Measurements from ENCODE around the gene TNNT2.

The TNNT2 gene

DNA sequence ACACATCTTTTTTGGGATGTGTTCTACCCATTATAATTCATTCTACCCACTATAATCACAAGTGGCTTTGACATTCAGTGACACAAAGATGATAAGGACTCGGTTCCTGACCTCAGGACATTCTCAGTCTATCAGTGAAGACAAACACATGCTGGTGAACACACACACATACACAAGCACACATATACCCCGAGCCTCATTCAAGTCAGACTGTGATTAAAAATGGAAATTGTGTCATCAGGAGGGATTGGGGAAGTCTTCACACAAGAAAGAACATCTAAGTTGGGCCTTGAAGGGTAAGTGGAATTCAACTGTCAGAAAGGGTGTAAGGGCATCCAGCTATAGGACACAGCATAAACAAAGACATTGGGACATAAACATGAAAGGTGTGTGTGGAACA, 24.2 kb upstream of the TNNT2 start:
- DNase-seq = no peak

DNA sequence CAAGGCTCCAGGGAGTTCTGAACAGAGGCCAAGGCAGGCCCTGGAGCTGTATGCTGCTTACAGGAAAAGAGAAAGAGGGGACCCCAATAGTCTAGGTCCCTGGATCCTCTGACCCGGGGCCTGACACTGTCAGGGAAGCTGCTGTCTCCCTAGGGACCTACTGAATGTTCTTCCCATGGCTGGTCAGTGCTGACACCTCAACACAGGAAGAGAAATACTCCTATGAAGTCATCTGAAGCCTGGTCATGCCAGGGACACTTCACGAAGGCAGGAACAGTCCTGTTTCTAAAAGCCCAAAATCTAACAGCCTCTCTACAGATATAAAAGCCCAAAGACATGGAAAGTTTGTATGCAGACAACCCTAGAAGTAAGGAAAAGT, 23.4 kb upstream of the TNNT2 start:
- no peak for DNase-seq

DNA sequence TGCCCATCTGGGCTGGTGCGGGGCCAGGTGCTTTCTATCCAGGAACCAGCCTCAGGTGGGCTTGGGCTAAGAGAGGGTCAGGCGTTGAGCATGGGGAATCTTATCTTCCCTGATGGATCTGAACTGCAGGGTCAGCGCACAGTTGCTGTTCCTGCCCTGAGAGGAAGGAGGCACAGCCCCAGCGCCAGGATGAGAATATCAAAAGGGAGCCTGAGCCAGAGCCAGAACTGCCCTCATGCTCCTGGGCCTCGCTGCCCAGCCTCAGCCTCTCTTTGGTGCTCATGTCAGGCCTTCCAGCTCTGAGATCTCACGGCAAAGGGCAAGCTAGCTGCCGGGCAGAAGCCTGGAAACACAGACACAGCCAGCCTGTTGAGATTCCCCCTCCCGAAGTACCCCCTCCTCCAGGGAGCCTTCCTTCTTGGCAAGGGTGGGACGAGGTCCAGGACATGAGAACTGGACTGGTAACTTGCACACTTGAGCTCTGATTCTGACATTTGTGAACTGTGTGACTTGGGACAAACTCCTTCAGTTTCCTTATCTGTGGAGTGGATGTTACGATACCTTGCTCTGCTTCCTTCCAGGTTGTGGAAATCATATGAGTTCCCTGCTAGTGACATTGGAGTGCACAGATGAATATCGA, 22.9 kb upstream of the TNNT2 start:
- no peak for DNase-seq

DNA sequence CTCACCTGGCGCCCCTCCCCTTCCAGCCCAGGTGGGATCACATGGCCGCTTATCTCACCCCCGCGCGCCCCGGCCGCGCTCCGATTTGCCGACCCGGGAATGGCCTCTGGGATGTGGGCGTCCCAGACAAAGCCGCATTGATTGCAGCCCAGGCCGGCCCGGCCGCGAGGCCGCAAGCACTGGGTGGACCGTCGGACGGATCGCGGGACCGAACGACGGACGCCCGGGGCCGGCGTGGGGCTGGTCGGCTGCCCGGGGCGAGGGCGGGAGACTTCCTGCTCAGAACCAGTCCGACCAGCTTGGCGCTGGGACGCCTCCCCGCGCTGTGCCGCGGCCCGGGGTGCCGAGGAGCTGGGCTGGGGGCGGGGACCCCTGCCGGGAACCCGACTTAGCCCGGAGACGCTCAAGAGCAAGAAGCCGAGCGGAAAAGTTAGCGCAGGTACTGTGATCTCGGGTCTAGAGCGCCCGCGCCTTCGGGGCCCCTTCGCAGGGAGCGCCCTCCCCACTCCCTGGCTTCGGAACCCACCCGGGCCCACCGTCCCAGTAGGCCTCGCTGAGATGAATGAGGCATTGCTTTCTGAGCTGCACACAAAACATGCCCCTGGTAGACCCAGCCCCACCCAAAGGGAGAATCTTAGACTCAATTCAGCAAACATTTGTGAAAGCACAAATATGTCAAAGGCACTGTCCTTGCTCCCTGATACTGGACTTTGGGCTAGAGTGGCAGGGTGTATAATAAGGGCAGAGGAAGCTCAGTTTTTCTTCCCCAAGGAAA, 22.1 kb upstream of the TNNT2 start:
- no peak for DNase-seq

DNA sequence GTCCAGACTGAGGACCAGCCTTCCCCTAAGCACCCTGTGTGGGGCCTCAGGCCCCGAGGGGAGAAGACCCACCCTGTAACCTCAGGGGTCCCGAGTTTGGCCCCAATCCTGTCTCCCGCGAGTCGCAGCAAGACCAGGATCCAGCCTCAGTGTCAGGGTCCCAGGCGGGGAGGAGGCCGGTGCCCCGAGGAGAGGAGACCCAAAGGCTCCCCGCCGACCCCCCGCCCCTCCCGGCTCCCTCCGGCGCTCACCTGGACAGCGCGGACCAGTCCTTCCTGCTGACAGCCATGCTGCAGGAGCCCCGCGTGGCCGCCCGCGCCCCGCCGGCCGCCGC, 21.5 kb upstream of the TNNT2 start, which contains the start of gene LAD1:
LAD1 (minus strand) TSS at position 307 of the 334 bp plus-strand sequence; CDS start at position 289, 18 bp downstream.
- DNase-seq = no peak

DNA sequence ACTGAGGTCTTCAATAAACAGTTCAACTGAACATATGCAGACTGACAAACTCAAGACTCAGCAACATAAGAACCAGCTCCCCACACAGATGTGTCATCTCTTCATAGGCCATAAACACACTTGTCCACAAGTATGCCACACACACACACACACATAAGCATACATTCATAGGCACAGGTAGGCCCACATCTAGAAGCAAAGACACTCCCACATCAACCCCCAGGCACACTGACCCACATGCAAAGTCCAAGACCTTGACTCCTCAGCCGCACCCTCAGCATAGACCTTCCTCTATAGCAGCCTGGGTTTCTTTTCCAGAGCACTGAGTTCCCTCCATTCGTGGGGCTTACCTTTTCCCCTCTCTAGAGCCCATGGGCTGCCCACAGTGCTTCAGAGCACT, 20.2 kb upstream of the TNNT2 start:
- DNase-seq = no peak

DNA sequence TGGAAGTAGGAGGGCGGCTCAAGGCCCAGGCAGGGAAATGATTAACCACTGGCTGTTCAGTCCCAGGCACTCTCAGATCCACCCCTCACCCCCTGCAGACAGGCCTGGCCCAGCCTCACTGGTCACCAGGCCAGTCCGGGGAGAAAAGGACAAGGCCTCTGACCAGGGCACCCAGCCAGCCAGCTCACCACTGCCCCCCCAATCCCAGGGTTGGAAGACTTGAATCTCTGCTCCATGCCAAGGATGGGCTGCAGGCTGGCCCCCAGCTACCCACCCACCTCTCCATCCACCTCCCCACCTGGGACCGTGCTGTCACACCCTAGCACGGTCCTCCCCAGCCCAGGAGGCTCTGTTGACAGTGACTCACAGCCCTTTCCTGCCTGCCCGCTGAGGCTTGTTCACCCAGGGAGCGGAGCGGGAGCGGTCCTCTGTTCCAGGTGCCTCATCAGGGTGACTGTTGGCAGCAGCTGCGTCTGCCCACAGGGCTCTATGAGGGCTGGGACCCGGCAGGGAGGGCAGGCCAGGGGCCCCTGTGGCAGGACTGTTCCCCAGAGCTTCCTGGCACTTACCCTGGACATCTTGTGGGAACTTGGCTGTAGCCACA, 19.5 kb upstream of the TNNT2 start:
- DNase-seq = no peak

DNA sequence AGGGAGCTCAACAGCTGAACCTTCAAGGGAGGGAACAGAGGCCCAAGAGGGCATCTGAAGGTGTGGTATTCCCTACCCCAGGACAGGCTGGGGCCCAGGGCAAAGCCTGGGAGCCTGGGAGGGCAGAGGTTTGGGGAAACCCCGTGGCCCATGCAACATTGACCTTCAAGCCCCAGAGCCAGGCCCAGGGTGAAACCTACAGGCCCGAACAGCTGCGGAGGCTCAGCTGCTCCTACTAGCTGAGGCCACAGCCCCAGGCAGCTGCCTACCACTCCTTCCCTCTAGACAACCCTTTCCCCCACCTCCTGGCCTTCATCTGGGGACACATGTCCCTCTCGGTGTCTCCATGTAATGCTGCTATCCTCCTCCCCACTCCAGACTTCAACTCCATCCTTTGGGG, 18.5 kb upstream of the TNNT2 start:
- DNase-seq = no peak

DNA sequence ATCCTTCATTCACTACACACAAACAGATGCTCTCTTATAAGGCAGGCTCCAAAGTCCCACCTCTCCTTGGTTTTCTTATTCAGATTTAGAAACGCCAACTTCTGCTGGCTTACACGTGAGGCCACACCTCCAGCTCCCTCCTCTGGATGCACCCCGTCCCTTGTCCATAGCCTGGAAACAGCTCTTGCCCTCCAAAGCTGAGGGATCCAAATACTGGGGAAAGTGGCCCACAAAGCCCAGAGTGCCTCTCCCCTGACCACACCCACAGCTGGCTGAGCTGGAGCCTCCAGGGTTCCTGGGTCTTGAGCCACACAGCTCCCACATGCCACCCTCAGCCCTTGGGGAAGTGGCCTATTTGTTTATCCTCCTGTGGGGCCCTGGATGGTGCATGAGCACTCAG, 17.1 kb upstream of the TNNT2 start:
- DNase-seq = no peak

DNA sequence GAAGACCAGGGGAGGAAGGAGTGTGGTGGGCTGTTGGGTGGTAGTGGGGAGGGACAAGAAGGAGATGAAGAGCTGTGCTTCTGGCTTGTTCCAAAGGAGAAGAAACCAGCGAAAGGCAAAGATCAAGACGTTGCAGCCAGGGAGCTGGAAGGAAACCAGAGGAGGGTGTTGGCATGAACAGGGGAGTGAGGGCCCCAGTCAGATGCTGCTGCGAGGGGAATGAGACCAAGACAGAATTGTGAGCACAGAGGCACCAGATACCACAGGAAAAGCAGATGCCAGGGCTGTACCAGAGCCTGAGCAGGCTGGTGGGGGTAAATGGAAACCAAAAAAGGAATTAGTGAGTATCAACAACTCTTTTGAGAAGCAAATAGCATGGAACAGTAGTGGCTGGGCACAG, 15.6 kb upstream of the TNNT2 start:
- no peak for DNase-seq

DNA sequence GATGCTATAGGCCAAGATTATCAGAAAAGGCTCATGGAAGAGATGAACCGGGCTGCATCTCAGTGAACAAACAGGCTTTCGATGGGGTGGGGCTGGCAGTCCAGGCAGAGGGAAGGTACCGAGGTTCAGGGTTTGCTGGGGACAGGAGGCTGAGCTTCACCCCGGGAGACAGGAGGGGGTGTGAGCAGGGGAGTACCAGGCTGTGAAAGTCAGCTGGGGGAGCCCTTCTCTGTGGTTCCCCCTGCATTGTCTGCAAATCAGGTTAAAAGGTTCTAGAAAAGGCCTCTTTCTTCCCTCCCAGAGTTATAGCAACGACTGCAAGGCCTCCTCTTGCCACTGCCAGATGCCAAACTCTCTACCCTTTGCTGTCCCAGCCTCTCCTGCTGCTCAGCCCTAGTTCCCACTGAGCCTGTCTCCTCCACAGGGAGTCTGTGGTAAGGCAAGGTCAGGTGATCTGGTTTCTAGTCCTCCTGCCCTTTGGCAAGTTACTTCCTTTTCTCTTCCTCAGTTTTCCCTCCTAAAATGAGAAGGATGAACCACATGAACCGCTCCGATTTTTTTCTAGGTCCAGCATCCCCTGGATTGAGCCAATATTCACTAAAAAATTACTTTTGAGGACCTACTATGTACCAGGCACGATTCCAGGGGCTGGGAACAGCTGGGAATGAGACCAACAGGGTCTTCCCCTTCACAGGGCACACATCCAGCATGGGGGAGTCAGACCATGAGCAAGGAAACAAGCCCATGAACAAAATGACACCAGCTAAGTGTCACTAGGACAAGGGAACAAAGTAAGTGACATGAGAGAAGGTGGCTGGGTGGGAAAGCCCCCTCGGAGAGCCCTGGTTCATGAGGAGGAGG, 14.4 kb upstream of the TNNT2 start:
- DNase-seq = no peak

DNA sequence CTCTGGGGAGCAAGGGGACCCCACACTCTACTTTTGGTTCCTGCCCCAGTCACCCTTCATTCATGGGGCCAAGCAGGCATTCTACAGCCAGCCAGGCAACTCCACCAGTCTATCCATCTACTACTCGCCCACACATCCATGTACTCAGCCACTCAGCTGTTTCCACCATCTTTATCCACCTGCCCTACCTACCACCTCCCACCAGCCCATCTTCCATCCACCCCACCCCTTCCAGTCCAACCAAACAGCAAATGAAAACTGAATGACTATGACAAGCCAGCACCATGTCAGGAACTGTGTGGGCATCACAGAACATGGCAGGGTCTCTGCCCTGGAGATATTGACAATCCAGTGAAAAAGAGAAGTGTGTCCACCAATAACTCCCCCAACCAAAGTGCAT, 13.7 kb upstream of the TNNT2 start:
- no peak for DNase-seq

DNA sequence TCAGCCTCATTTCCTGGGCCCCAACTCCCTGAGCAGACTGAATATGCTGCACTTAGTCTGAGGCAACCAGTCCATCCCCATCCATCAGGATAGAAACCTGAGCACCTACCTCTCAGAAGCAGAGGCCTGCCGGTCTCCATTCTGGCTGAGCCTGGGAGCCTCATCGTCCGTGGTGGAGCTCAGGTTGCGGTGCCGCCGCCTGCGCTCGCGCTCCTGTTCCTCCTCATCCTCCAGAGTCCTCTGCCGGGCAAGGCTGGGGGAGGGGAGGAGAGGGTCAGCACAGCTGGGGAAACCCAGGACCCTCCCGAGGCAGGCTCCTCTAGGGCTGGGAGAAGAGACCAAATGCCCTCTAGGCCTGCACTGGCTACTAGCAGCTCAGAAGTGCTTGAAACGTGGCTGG, 11.6 kb upstream of the TNNT2 start:
- no peak for DNase-seq

DNA sequence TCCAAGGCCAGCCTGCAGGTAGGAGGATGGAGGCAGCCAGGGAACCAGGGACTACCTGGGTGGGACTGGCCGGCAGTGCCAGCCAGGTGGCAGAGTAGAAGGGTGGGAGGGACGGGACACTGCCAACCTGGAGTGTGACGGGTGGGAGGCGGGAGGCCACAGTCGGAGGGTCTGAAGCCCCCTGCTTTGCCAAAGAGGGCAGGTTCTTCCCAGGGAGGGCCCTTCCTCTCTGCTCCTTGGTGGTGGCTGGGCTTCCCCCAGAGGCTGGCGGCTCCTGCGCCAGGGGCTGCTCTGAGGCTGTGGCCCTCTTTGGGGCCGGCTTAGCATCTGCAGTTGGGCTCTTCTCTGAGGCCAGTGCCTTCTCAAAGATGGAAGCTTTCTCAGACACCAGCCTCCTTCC, 8.7 kb upstream of the TNNT2 start:
- DNase-seq = no peak

DNA sequence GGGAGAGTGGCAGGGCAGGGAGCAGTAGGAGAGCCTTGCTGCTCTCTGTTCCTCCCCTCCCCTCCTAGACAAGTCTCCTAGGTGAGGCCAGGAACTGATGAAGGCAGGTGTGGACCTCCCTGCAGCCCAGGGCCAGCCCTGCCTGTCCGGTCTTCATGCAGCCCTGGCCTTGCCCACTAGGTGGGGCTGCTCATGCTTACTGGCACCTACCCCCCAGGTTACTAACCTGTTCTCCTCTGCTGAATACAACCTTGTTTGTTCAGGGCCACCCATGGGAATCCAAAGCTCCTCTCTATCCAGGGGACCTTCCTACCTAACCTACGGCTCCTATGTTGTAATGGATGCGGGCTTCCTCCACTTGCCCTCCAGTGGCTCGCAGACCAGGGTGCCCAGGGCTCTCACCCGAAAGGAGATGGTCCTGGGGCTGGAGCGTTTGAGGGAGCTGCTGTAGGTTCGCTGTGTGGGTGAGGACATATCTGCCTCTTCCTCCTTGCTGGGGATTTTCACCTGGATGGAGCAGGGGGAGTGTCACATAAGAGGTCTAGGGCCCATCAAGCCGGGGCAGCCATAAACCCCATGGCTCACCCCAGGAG, 7.9 kb upstream of the TNNT2 start:
- peak; percentile 21 for DNase-seq

DNA sequence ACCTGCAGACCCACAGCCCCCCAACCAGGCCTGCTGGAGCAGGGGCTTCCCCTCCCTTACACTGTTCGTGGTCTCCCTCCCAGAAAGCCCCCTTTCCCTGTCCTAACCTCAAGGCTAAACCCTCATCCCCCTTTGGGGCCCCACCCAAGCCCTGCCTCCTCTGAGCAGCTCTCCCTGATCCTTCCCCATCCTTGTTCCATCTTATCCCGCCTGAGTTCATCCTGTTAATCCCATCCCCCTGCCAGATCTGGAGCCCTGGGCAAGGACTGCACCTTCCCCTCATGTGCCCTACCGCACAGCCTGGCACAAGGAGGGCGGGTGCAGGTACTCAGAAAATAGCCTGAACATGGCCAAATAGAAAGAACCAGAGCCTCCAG, 6.9 kb upstream of the TNNT2 start:
- DNase-seq = no peak

DNA sequence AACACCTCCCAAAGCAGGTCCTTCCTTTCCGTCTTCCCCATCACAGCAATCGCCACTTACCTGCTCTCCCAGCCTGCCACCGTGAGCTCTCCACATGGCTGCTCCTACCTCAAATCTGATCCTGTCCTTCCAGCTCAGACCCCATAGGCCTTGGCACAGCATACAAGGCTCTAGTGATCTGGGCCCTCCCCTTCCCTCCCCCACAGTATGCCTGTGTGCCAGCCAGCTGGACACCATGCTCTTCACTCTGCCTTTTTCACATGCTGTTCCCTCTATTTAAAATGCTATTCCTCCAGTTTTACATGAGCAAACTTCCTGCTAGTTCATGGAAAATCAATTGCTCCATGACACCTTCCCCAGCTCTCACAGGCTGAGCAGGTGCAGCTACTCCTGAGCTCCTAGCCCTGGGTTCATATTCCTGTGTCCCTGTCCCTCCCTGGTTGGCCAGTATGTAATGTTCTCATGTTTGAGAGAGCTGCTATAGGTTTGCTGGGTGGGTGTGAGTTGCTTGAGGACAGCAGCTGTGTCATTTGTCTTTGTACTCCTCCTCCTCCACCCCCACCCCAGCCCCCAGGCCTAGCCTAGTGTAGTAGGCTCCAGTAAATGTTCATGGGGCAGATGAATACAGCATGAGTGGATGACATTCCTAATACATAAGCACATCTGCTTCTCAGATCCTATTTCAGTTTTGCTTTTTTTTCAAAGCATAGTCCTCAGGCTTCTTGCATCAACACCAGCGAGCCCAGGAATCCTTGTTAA, 6.3 kb upstream of the TNNT2 start:
- DNase-seq = peak; percentile 94

DNA sequence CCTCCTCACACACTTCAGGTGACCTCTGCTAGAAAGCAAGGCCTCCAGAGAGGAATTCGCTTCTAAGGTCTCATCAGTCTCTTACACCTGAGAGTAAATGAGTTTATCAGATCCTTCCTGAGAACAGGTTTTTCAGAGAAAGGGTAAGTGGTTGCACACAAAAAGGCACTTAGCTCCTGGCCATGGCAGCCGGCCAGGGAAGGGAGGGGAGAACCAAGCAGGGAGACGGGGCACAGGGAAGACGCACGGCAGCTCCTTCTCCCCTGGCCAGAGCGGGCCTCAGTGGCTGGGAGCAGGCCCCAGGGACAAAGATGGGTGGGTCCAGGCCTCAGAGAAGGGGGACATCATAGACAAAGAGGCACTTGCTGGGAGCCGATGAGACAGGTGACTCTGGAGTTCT, 3.6 kb upstream of the TNNT2 start:
- DNase-seq = no peak

DNA sequence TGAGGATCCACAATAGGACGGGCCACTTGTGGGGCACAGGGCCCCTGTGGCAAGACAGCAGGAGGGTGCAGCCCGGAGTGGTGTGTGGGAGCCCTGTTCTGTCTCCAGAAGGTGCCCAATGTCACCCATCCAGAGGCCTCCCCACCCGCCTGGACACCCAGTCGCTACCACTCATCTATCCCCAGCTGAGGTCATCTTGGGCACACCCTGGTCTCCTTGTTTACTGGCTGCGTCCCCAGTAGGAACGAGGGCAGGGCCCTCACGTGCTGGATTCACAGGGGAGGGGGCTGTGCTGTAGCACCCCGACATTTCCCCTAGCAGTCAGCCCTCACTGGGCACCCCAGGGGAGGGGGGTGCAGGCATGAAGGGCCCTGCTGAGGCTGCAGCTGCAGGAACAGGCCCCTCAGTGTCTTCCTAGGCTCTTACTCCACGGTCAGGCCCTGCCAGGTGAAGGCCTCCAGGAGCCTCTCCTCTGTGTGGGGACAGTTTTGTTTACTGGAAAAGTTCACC, 2.3 kb upstream of the TNNT2 start:
- DNase-seq = no peak

DNA sequence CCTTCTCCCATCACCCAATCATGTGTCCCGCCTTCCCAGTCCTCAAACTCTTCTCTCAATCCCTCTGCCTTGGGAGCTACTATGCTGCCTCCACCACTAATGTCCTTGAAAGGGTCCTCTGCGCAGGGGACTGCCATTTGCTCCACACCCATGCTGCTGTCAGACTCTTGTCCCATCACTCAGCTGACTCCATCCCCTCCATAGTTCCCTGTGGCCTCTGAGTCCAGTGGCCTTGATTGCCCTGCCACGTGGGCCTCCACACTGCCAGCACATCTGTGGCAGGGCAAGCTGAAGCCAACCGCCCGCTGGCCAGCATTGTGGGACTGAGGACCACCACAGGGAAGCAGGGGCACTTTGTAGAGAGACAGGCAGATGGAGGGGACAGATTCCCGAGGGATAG, 1.3 kb upstream of the TNNT2 start:
- no peak for DNase-seq

DNA sequence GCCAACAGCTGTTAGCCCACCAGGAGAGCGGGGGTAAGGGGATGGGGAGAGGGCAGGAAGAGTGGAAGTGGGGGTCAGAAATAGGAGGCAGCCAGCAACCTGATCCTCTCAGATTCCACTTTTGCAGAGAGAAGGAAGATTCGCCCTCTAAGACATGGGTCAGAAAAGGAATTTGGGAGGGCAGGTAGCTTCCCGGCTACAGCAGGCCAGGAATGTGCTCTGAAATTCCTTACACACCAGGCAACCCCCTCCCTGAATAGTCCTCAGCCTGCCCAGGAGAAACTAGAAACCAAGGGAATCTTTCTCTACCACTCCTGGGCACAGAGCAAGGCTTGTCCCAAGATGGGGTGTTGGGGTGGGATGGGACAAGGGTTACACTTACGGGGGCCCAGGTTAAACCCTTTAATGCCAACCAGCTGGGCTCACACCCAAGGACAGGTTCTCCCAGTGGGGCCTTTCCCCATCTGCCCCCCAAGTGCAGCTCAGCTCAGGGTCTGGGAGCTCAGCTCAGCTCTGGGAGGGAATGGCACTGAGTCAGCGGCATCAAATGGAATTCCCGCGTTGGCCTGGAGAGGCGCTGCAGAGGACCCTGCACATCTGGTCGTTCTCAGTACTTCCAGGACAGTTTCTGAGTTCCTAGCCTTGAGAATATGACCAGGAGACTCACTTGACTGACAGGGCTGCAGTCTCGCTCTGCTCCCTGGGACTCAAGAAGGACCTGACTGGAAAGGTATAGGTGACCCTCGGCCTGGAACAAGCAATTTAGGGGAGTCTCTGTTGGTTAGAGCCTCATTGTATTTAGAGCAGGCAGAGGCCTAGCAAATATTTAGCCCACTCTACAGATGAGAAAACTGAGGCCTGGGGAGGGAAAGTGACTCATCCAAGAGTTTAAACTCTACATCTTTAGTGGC, 761 bp downstream of the TNNT2 start:
- DNase-seq = peak; percentile 48

Measured in fibroblast of skin of abdomen (primary cell).